T-helper 1 cell treated with Interleukin-12 subunit alpha and Interleukin-12 subunit beta and Interleukin-4 antibody, amounts not matched to agents 30 μg/mL and 1 μg/mL, for 36 hours (primary cell): ENCODE data around the gene IQCE.

ENCODE experiments used
- H3K27ac Mint-ChIP-seq: one replicate; pipeline ENCODE4 v1.8.0; 2021; ENCODE audit warnings: mild to moderate bottlenecking, mixed read lengths
- H3K27me3 Mint-ChIP-seq: one replicate; pipeline ENCODE4 v1.8.0; 2021; ENCODE audit warnings: low read depth, mixed read lengths
- H3K36me3 Mint-ChIP-seq: one replicate; pipeline ENCODE4 v1.8.0; 2021; ENCODE audit warnings: low read depth, mixed read lengths
- H3K4me1 Mint-ChIP-seq: one replicate; pipeline ENCODE4 v1.8.0; 2021; ENCODE audit warnings: low read depth, mixed read lengths
- H3K4me3 Mint-ChIP-seq: one replicate; pipeline ENCODE4 v1.8.0; 2021; ENCODE audit warnings: mild to moderate bottlenecking, moderate library complexity, mixed read lengths
- H3K9me3 Mint-ChIP-seq: one replicate; pipeline ENCODE4 v1.8.0; 2021; ENCODE audit warnings: mixed read lengths

Gene IQCE

GRCh38 chr7:2651847-2652735 lies 93.3 kb downstream of the IQCE start:
- no peaks in the 10 kb centered on the region for H3K36me3 Mint-ChIP-seq
- no peak overlapping the region for H3K27ac Mint-ChIP-seq
- no peak overlapping the region for H3K4me3 Mint-ChIP-seq
- no peaks in the 10 kb centered on the region for H3K27me3 Mint-ChIP-seq
- H3K9me3 Mint-ChIP-seq: no peaks in the 10 kb centered on the region
- H3K4me1 Mint-ChIP-seq: no peaks in the 10 kb centered on the region

GRCh38 chr7:2652736-2653060 lies 93.9 kb downstream of the IQCE start:
- no peaks in the 10 kb centered on the region for H3K36me3 Mint-ChIP-seq
- H3K4me3 Mint-ChIP-seq: no peak overlapping the region
- no peaks in the 10 kb centered on the region for H3K9me3 Mint-ChIP-seq
- no peaks in the 10 kb centered on the region for H3K27me3 Mint-ChIP-seq
- H3K27ac Mint-ChIP-seq: no peak overlapping the region
- H3K4me1 Mint-ChIP-seq: no peaks in the 10 kb centered on the region

GRCh38 chr7:2654059-2654458 lies 95.3 kb downstream of the IQCE start:
- no peaks in the 10 kb centered on the region for H3K4me1 Mint-ChIP-seq
- H3K4me3 Mint-ChIP-seq: no peak overlapping the region
- no peaks in the 10 kb centered on the region for H3K36me3 Mint-ChIP-seq
- no peak overlapping the region for H3K27ac Mint-ChIP-seq
- no peaks in the 10 kb centered on the region for H3K27me3 Mint-ChIP-seq
- no peaks in the 10 kb centered on the region for H3K9me3 Mint-ChIP-seq

GRCh38 chr7:2655870-2656614 lies 97.3 kb downstream of the IQCE start:
- Mint-ChIP-seq H3K4me1 (no peaks in the 10 kb centered on the region), H3K27me3 (no peaks in the 10 kb centered on the region), H3K9me3 (no peaks in the 10 kb centered on the region), H3K36me3 (no peaks in the 10 kb centered on the region), H3K4me3 (no peak overlapping the region), H3K27ac (no peak overlapping the region)

- H3K27me3 Mint-ChIP-seq: no peaks in the 10 kb centered on the region
- H3K4me1 Mint-ChIP-seq: no peaks in the 10 kb centered on the region
- H3K4me3 Mint-ChIP-seq: no peak overlapping the region
- no peaks in the 10 kb centered on the region for H3K9me3 Mint-ChIP-seq
- no peaks in the 10 kb centered on the region for H3K36me3 Mint-ChIP-seq
- H3K27ac Mint-ChIP-seq: no peak overlapping the region
Observed at GRCh38 chr7:2657208-2657607, 98.4 kb downstream of the IQCE start.

GRCh38 chr7:2657920-2658671 lies 99.3 kb downstream of the IQCE start:
- H3K9me3 Mint-ChIP-seq: no peaks in the 10 kb centered on the region
- no peak overlapping the region for H3K27ac Mint-ChIP-seq
- H3K4me1 Mint-ChIP-seq: no peaks in the 10 kb centered on the region
- no peak overlapping the region for H3K4me3 Mint-ChIP-seq
- H3K36me3 Mint-ChIP-seq: no peaks in the 10 kb centered on the region
- H3K27me3 Mint-ChIP-seq: no peaks in the 10 kb centered on the region

- no peaks in the 10 kb centered on the region for H3K36me3 Mint-ChIP-seq
- no peaks in the 10 kb centered on the region for H3K27me3 Mint-ChIP-seq
- no peak overlapping the region for H3K4me3 Mint-ChIP-seq
- no peak overlapping the region for H3K27ac Mint-ChIP-seq
- no peaks in the 10 kb centered on the region for H3K9me3 Mint-ChIP-seq
- H3K4me1 Mint-ChIP-seq: no peaks in the 10 kb centered on the region
Observed at GRCh38 chr7:2658941-2659340, 100.2 kb downstream of the IQCE start.

- no peaks in the 10 kb centered on the region for H3K9me3 Mint-ChIP-seq
- H3K4me1 Mint-ChIP-seq: no peaks in the 10 kb centered on the region
- H3K4me3 Mint-ChIP-seq: no peak overlapping the region
- no peak overlapping the region for H3K27ac Mint-ChIP-seq
- no peaks in the 10 kb centered on the region for H3K36me3 Mint-ChIP-seq
- H3K27me3 Mint-ChIP-seq: no peaks in the 10 kb centered on the region
Observed at GRCh38 chr7:2659556-2660358, 101.0 kb downstream of the IQCE start.

- Mint-ChIP-seq H3K27me3 (no peaks in the 10 kb centered on the region), H3K4me3 (no peak overlapping the region), H3K36me3 (no peaks in the 10 kb centered on the region), H3K9me3 (no peaks in the 10 kb centered on the region), H3K4me1 (no peaks in the 10 kb centered on the region), H3K27ac (no peak overlapping the region)
Observed at GRCh38 chr7:2660359-2661095, 101.7 kb downstream of the IQCE start.

GRCh38 chr7:2661096-2661449 lies 102.3 kb downstream of the IQCE start:
- Mint-ChIP-seq H3K27me3 (no peaks in the 10 kb centered on the region), H3K4me1 (no peaks in the 10 kb centered on the region), H3K36me3 (no peaks in the 10 kb centered on the region), H3K4me3 (no peak overlapping the region), H3K27ac (no peak overlapping the region), H3K9me3 (no peaks in the 10 kb centered on the region)

GRCh38 chr7:2661602-2662272 lies 103.0 kb downstream of the IQCE start:
- Mint-ChIP-seq H3K27me3 (no peaks in the 10 kb centered on the region), H3K36me3 (no peaks in the 10 kb centered on the region), H3K27ac (no peak overlapping the region), H3K4me1 (no peaks in the 10 kb centered on the region), H3K9me3 (no peaks in the 10 kb centered on the region), H3K4me3 (no peak overlapping the region)

- no peaks in the 10 kb centered on the region for H3K9me3 Mint-ChIP-seq
- no peaks in the 10 kb centered on the region for H3K36me3 Mint-ChIP-seq
- H3K4me1 Mint-ChIP-seq: no peaks in the 10 kb centered on the region
- peaks cover 4% of the 10 kb centered on the region for H3K27me3 Mint-ChIP-seq
- H3K4me3 Mint-ChIP-seq: no peak overlapping the region
- H3K27ac Mint-ChIP-seq: no peak overlapping the region
Observed at GRCh38 chr7:2662273-2663120, 103.7 kb downstream of the IQCE start.
